Transverse colon (tissue), 4 donors: ENCODE measurements around the gene SMARCA2. TPM values are rescaled to one million over a fixed set of nuclear protein-coding genes. Genes with fewer than 3 reads are reported as not detected.

Experiments used
- DNase-seq: peaks from one replicate; pipeline ENCODE4 v3.0.0-alpha.2; 2019
- H3K27ac ChIP-seq, 4 donors: fragments of 200-600 bp; sonication (generic); 2 replicates each; pipeline ENCODE4 v1.5.1; 2016 to 2018; ENCODE audit warnings: inconsistent platforms in 4 of 4
- H3K27me3 ChIP-seq: fragments of 200-600 bp; sonication (generic); 2 replicates; pipeline ENCODE4 v1.5.1; 2017; ENCODE audit warnings: inconsistent platforms
- H3K36me3 ChIP-seq, 4 donors: fragments of 200-600 bp; sonication (generic); 2 replicates each; pipeline ENCODE4 v1.5.1; 2017 to 2019; ENCODE audit warnings: inconsistent platforms in 4 of 4
- H3K4me1 ChIP-seq, 4 donors: fragments of 200-600 bp; sonication (generic); 2 replicates each; pipeline ENCODE4 v1.5.1; 2017 to 2020; ENCODE audit warnings: inconsistent platforms in 4 of 4
- H3K4me3 ChIP-seq, 4 donors: fragments of 200-600 bp; sonication (generic); 1 replicate in 1 of 4; 2 replicates in 3 of 4; pipeline versions ENCODE4 v1.5.1 to v1.6.1; 2017 to 2019; ENCODE audit warnings: inconsistent platforms in 4 of 4
- H3K9me3 ChIP-seq, 2 donors: fragments of 200-600 bp; sonication (generic); 2 replicates each; pipeline ENCODE4 v1.5.1; 2017 to 2019; ENCODE audit warnings: inconsistent platforms in 2 of 2
- CTCF ChIP-seq, 5 experiments: fragments of 200-600 bp in 3 of 5; fragments of 450-650 bp in 2 of 5; sonication (generic) in 3 of 5; IDR thresholded peaks; 1 replicate in 2 of 5; 2 replicates in 3 of 5; pipeline ENCODE4 v1.5.1; 2016 to 2017; ENCODE audit warnings: antibody characterized with exemption in 5 of 5, inconsistent platforms in 3 of 5, mild to moderate bottlenecking in 2 of 5, moderate library complexity in 1 of 5
- EP300 ChIP-seq: sonication (generic); formaldehyde crosslinking; IDR thresholded peaks from one replicate; pipeline ENCODE4 v1.6.1; 2017; ENCODE audit warnings: antibody characterized with exemption, low read depth
- POLR2A ChIP-seq: fragments of 450-650 bp; IDR thresholded peaks from one replicate; pipeline ENCODE4 v1.6.1; 2016; ENCODE audit warnings: antibody characterized with exemption, mild to moderate bottlenecking, moderate library complexity
- POLR2AphosphoS5 ChIP-seq, 3 donors: sonication (generic); formaldehyde crosslinking; IDR thresholded peaks; one replicate each; pipeline ENCODE4 v1.6.1; 2016; ENCODE audit warnings: antibody characterized with exemption in 3 of 3
- WGBS, 2 donors: methylation state at CpG; one replicate each; pipeline ENCODE4 v1.1.5; 2018; ENCODE audit warnings: low coverage in 1 of 2; 5-methylcytosine and 5-hydroxymethylcytosine counted together
- in situ Hi-C, 4 donors: fragments of 200-750 bp; cut with MboI; loops; one replicate each; pipeline versions ENCODE4 v1.15.0 to v1.15.1; 2017; ENCODE audit warnings: low sequenced_read_pairs in 3 of 4, low pct_ligation_motif_present in 1 of 4, low pct_unique_long_range_greater_than_20kb in 1 of 4
- intact Hi-C: fragments of 100-400 bp; cut with DNase I; formaldehyde crosslinking; loops from one replicate; pipeline ENCODE4 v1.15.1; 2023; ENCODE audit warnings: low total_unique reads
- total RNA-seq, 4 donors: library from RNA; depleted of rRNA; stranded (reverse); fragments of >200 nt; gene quantifications; one replicate each; pipeline ENCODE4 v1.1.0, GENCODE V29; 2016

Gene SMARCA2
- total RNA-seq, 4 donors from 2014 or later = 74.8 to 110 (median 92.4) TPM

GRCh38 chr9:1994180-1994579 lies 21.0 kb upstream of the SMARCA2 start:
- in situ Hi-C loops = no loop called here
- intact Hi-C loops = no loop called here
- no peak for TF ChIP-seq POLR2A
- no peak for TF ChIP-seq POLR2AphosphoS5 (IDR thresholded peaks at IDR 0.05)
- no peak for TF ChIP-seq CTCF (IDR thresholded peaks at IDR 0.05)
- Histone ChIP-seq H3K9me3 (no peaks in the 10 kb centered on the region), H3K27ac (no peak overlapping the region), H3K36me3 (no peaks in the 10 kb centered on the region), H3K4me3 (no peak overlapping the region), H3K4me1 (no peaks in the 10 kb centered on the region), H3K27me3 (no peaks in the 10 kb centered on the region)
- WGBS, 2 donors = 59 to 82% methylated on average over 5 of the region's 5 CpGs
- DNase-seq = no peak

GRCh38 chr9:1995084-1995483 lies 20.1 kb upstream of the SMARCA2 start:
- intact Hi-C loops (no loop called here), in situ Hi-C loops (no loop called here)
- WGBS, 2 donors = 93 to 100% methylated on average over 1 of the region's 1 CpG
- Histone ChIP-seq H3K36me3 (no peaks in the 10 kb centered on the region), H3K4me3 (no peak overlapping the region), H3K27me3 (no peaks in the 10 kb centered on the region), H3K4me1 (no peaks in the 10 kb centered on the region), H3K9me3 (no peaks in the 10 kb centered on the region), H3K27ac (no peak overlapping the region)
- TF ChIP-seq POLR2A (no peak), POLR2AphosphoS5 (IDR thresholded peaks at IDR 0.05) (no peak)
- no peak for DNase-seq

GRCh38 chr9:1996156-1996555 lies 19.0 kb upstream of the SMARCA2 start:
- no peak for DNase-seq
- H3K27ac ChIP-seq = no peak overlapping the region
- intact Hi-C loops (no loop called here), in situ Hi-C loops (no loop called here)
- WGBS, 2 donors = 84 to 90% methylated on average over 6 of the region's 6 CpGs
- no peaks in the 10 kb centered on the region for H3K4me1 ChIP-seq
- no peaks in the 10 kb centered on the region for H3K27me3 ChIP-seq
- no peak overlapping the region for H3K4me3 ChIP-seq
- no peaks in the 10 kb centered on the region for H3K36me3 ChIP-seq
- TF ChIP-seq EP300 (no peak), CTCF (IDR thresholded peaks at IDR 0.05) (no peak), POLR2AphosphoS5 (IDR thresholded peaks at IDR 0.05) (no peak), POLR2A (no peak)
- H3K9me3 ChIP-seq = no peaks in the 10 kb centered on the region

GRCh38 chr9:1997646-1998045 lies 17.5 kb upstream of the SMARCA2 start:
- H3K27ac ChIP-seq = no peak overlapping the region
- no peaks in the 10 kb centered on the region for H3K4me1 ChIP-seq
- TF ChIP-seq EP300 = no peak
- TF ChIP-seq POLR2A = no peak
- no peak for TF ChIP-seq POLR2AphosphoS5 (IDR thresholded peaks at IDR 0.05)
- TF ChIP-seq CTCF (IDR thresholded peaks at IDR 0.05) = no peak
- intact Hi-C loops = no loop called here
- no peaks in the 10 kb centered on the region for H3K36me3 ChIP-seq
- no peaks in the 10 kb centered on the region for H3K9me3 ChIP-seq
- in situ Hi-C loops = no loop called here
- 85 to 87% methylated on average over 2 of the region's 2 CpGs for WGBS, 2 donors
- no peaks in the 10 kb centered on the region for H3K27me3 ChIP-seq
- no peak overlapping the region for H3K4me3 ChIP-seq
- DNase-seq = no peak

GRCh38 chr9:1998111-1998510 lies 17.0 kb upstream of the SMARCA2 start:
- H3K36me3 ChIP-seq = no peaks in the 10 kb centered on the region
- 67 to 70% methylated on average over 1 to 2 of the region's 2 CpGs for WGBS, 2 donors
- no peaks in the 10 kb centered on the region for H3K9me3 ChIP-seq
- no peak for DNase-seq
- no peaks in the 10 kb centered on the region for H3K4me1 ChIP-seq
- intact Hi-C loops (no loop called here), in situ Hi-C loops (no loop called here)
- no peaks in the 10 kb centered on the region for H3K27me3 ChIP-seq
- TF ChIP-seq EP300 (no peak), POLR2A (no peak), POLR2AphosphoS5 (IDR thresholded peaks at IDR 0.05) (no peak), CTCF (IDR thresholded peaks at IDR 0.05) (no peak)
- H3K4me3 ChIP-seq = no peak overlapping the region
- no peak overlapping the region for H3K27ac ChIP-seq
